Kidney capillary endothelial cell (primary cell): ENCODE results near the gene SP1.
A peak's percentile ranks its signal among the peaks of the same experiment; 100 is the strongest.

Experiments
- DNase-seq: peaks from one replicate; pipeline ENCODE4 v3.0.0-alpha.2; 2018; ENCODE audit warnings: low spot score

SP1 gene

GRCh38 chr12:53452159-53453077 lies 72.4 kb downstream of the SP1 start:
- DNase-seq = peak; percentile 80

DNA sequence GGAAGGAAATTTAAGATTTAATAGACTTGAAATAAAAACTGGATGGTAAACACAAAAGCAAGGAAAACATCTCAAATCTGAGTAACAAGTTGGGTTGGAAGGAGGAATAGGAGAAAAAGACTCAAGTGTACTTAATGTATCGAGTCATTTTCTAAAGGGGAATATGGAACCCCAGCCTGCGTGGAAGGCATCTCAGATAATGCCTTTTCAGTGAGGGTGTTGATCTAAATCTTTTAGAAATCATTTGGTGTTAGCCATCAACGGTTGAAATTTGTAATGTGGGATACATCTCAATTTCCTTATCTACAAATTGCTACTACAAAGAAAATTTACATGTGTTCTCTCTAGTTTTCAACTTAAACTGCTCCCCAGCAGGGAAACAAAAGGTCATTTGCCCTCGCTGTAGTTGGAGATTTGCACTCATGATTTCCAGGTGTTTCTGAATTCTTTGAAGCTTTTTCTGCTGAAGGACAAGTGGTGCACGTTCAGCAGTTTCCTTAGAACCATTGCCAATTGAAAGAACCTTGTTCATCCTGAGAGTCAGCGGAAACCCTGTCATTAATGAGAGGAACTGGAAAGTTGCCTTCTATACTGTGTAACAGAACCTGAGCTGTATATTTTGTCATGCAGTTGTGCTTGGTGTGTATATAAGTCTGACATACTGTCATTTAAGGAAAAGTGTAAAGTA lies 74.1 kb downstream of the SP1 start:
- DNase-seq = no peak

- no peak for DNase-seq
Observed at GRCh38 chr12:53454707-53455106, 74.7 kb downstream of the SP1 start.

- no peak for DNase-seq
Observed at GRCh38 chr12:53456654-53457366, 76.8 kb downstream of the SP1 start.

GRCh38 chr12:53459097-53459496 lies 79.1 kb downstream of the SP1 start:
- DNase-seq = no peak

GRCh38 chr12:53461059-53461458 lies 81.1 kb downstream of the SP1 start:
- no peak for DNase-seq

DNA sequence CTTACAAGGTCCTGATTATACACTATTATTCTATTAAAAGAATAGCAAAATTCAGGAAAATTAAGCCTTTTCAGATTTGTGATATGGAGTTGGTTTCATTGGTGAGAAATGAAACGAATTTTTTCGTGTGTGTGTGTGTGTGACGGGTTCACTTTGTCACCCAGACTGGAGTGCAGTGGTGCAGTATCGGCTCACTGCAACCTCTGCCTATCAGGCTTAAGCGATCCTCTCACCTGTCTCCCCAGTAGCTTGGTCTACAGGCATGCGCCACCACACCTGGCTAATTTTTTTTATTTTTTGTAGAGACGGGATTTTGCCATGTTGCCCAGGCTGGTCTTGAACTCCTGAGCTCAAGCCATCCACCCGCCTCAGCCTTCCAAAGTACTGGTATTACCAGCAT lies 81.6 kb downstream of the SP1 start:
- no peak for DNase-seq

DNA sequence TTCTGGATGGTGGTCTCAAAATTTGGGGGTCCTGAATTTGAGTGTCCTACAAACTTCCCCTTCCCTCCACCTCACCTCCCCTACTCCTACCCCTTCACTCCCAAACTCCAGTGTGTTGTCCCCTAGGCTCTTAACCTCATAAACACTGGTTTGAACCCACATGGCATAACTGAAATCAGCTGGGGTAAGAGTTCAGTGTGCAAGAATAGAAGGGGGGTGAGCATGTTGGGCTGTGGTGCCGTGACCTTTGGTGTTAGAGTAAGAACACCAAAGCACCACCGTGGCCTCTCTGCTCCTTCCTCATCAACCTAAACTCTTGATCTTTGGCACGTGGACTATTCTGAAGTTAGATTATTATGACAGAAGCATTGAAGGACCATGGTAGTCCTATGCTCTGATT lies 83.0 kb downstream of the SP1 start:
- no peak for DNase-seq

- DNase-seq = no peak
Observed at GRCh38 chr12:53463802-53464560, 84.0 kb downstream of the SP1 start.

DNA sequence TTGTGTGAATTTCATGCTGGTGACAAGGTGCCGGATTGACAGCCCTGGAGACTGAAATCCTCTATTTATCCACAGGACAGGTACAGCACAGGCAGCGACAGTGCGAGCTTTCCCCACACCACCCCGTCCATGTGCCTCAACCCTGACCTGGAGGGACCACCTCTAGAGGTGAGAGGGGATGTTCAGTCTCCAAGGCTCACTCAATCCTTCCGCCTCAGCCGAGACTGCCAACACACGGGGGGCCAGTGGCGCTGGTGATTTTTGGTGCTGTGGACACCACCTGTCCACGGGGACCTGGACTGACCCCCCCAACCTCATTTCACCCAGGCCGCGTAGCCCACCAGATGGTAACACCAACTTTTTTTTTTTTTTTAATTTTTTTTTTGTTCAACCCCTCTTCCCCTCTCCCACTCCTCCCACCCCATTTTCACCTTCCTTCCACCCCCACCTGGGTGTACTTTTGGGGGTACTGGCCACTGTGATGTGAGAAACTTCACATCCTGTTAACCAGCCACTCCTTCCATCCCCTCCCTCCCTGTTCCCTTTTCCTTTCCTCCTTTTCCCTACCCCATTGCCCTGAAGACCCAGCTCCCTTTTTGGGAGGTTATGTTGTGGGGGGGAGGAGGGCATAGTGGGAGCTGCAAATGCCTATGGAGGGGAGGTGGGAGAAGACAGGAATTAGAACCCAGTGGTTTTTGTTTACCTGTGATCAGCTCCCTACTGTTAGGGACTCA lies 84.9 kb downstream of the SP1 start:
- DNase-seq = no peak

DNA sequence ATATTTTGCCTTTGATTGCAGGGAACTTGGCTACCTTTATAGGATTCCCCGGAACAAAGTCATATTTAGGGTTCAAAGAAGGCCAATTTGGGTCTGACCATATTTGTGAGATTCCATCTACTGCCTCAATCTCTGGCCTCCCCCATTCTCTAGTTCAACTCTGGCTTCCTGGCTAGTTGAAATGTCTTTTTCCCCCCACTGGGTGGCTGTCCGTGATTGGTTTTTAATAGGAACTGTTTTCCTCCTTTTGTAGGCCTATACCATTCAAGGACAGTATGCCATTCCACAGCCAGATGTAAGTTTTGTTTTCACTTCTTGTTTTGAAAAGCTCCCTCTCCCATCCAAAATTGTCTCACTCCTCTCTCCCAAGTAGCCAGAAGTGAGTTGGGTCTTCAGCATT lies 85.7 kb downstream of the SP1 start:
- no peak for DNase-seq
